ENCODE measurements around the gene PHF12. TPM values are rescaled to one million over a fixed set of nuclear protein-coding genes. Genes with fewer than 3 reads are reported as not detected.

The PHF12 gene
- total RNA-seq, 1 donor from 2014 or later, result 39.8 TPM

DNA sequence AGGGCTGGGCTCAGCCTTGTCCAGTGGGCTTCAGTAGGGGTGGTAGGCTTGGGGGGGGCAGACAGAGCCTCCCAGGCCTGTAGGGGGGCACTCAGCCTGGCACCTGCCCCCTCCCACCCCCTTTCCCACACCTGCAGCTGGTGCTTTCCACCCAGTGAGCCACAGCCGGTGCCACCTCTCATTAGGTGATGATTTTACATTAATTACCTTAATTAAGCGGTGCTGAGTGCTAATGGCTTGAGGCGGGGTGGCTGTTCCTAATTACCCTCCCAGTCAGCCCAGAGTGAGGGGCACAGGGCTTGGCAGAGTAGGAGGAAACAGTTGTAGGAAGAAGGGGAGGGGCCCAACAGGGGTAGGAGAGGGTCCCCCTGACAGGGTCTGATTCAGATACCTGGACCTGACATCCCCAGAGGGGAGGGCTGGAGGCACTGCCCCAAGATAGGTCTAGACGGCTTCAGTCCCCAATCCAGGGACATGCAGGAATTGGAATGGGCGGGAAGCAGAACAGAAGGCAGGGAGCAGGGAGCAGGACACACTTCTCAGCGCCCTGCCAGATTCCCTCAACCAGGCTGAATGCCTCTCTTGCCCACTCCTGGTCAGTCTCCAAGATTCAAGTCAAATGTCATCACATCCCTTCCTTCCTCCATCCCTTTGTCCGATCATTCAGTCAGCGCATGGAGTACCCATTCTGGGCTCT, 26.5 kb upstream of the PHF12 start:
- no peak for DNase-seq (ENCODE audit: extremely low read depth, low read depth, low spot score)

GRCh38 chr17:28975646-28976045, 24.3 kb upstream of the PHF12 start:
- no peak for DNase-seq (ENCODE audit: extremely low read depth, low read depth, low spot score)

GRCh38 chr17:28975031-28975430, 23.7 kb upstream of the PHF12 start:
- no peak for DNase-seq (ENCODE audit: extremely low read depth, low read depth, low spot score)

DNA sequence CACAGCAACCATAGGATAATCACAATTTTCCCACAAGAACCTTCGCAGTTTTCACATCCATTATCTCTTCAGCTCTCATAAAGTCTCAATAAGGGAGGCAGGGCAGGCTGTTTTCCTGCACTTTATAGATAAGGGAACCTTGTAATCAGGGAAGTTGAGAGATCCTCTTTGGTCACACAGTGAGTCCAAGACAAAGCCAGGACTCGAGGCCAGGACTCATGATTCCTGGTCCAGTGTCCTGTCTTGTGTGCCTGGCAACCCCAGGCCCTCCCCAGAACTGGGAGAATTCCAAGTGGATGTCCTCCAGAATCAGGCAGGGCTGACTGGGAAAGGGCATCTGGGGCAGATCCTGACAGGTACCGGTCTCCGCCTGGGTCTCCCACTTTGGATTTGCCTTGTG, 23.1 kb upstream of the PHF12 start:
- DNase-seq (ENCODE audit: extremely low read depth, low read depth, low spot score), result no peak

DNA sequence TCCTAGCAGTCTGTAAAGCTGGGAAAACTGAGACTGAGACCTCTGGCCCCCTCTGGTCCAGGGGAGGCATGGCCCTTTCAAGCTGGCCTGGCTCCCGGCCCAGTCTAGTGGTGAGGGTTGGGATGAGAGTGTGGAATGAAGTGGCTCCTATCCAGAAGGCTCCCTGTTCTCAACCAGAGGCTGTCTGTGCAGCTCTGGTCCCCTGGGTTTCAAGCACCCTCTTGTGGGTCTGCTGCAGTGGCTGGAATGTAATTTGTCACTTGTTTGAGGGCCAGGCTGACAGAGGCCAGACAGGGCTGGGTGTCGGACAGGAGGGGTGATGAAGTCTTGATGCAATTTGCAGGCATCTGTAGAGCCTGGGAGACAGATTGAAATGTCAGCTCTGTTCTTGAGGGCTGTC, 22.1 kb upstream of the PHF12 start:
- no peak for DNase-seq (ENCODE audit: extremely low read depth, low read depth, low spot score)

DNA sequence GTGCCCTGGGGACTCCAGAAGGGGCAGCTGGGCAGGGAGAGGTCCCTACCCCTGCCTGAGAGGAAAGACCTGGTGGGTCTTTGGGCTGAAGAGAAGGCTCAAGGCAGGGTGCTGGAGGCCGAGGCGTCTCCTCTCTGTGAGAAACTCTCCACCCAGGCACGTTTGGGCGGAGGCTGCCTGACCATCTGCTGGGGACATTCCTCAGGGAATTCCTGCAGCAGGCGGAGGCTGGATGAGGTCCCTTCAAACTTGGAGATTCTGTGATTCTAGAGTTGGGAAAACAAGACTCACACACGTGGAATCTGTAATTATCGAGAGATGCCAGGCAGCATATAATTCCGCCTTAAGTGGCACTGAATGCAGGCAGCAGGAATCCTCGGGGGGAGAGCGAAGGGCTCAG, 21.1 kb upstream of the PHF12 start:
- no peak for DNase-seq (ENCODE audit: extremely low read depth, low read depth, low spot score)

DNA sequence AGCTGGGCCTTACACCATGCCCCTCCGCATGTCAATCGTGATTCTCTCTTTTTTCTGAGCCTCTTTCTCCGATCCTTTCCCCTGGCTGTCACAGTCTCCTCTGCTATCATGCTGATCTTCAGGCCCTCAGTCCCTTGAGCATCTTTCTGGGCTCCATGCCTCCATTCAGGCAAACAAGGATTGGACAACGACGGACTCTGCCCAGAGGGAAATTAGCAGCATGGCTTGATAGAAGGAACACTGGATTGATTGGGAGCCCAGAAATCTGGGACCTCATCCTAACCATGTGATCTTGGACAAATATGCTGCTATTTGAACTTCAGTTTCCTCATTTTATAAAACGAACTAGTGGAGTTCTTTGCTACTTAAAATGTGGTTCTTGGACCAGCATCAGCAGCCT, 19.6 kb upstream of the PHF12 start:
- no peak for DNase-seq (ENCODE audit: extremely low read depth, low read depth, low spot score)

- DNase-seq (ENCODE audit: extremely low read depth, low read depth, low spot score), result no peak
Measured at GRCh38 chr17:28969706-28970393, 18.5 kb upstream of the PHF12 start.

DNA sequence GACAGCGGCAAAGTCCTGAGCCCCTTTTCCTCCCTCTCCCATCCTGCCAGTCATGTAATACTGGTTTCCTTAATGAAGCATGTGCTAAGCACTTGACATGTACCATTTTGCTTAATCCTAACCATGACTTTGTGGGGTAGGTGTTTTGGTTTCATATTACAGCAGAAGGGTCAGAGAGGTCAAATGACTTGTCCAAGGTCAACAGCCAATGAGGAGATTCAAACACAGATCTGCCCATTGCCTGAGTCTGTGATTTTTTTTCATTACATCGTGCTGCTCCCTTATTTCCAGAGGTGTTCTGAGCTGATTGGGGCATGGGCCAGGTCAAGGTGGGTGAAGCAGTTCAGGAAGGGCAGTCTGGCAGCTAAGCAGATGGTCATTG, 17.6 kb upstream of the PHF12 start:
- DNase-seq (ENCODE audit: extremely low read depth, low read depth, low spot score), result no peak

DNA sequence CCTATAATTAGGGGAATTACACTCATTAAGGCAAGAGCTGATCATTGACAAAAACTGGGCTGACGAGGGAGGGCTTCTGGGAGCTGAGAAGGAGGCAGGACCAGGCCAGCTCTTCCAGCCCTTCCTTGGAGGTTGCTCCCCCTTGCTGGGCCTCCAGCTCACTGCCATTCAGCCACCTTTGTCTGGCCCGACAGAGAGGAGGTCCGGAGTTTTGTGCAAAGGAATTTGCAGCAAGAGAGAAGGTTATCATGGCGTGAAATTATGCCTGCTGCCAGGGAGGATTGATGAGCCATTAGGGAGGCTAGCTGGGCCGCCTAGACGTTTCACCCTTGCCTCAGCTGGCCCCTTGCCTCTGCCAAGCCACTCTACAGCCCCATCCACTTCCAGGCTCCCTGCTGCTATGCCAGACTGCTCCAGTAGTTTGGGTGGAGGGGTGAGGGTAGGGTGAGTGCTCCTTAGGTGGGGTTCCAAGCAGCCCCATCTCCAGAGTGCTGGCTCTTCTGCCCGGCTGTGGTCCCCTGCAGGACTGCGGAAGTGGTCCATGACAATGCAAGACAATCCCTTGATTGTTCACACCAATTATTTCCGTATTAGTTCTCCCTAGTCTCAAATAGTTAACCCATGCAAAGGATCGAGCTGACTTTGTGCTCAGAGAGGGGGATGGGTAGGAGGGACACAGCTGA, 17.1 kb upstream of the PHF12 start:
- DNase-seq (ENCODE audit: extremely low read depth, low read depth, low spot score), result no peak

GRCh38 chr17:28967221-28968135, 16.2 kb upstream of the PHF12 start:
- no peak for DNase-seq (ENCODE audit: extremely low read depth, low read depth, low spot score)

DNA sequence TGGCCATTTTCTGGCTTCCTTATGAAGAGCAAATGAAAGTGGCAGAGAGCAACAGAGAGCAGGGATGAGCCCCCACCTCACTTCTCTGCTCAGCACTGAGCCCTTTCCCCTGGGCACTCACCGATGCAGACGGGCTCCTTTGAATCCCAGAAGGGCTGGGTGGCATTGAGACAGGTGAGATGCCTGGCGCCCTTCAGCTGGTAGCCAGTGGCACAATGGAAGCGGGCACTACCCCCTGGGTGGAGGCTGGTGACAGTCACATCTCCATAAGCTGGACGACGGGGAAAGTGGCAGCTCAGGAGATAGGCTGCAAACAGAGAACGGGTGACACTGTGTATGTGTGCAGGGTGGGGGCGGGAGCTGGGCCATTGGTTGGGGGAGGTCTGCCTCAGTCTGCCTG, 12.5 kb upstream of the PHF12 start:
- no peak for DNase-seq (ENCODE audit: extremely low read depth, low read depth, low spot score)

- no peak for DNase-seq (ENCODE audit: extremely low read depth, low read depth, low spot score)
Measured at GRCh38 chr17:28963055-28963611, 11.8 kb upstream of the PHF12 start.

GRCh38 chr17:28961391-28961790, 10.1 kb upstream of the PHF12 start:
- DNase-seq (ENCODE audit: extremely low read depth, low read depth, low spot score), result no peak

DNA sequence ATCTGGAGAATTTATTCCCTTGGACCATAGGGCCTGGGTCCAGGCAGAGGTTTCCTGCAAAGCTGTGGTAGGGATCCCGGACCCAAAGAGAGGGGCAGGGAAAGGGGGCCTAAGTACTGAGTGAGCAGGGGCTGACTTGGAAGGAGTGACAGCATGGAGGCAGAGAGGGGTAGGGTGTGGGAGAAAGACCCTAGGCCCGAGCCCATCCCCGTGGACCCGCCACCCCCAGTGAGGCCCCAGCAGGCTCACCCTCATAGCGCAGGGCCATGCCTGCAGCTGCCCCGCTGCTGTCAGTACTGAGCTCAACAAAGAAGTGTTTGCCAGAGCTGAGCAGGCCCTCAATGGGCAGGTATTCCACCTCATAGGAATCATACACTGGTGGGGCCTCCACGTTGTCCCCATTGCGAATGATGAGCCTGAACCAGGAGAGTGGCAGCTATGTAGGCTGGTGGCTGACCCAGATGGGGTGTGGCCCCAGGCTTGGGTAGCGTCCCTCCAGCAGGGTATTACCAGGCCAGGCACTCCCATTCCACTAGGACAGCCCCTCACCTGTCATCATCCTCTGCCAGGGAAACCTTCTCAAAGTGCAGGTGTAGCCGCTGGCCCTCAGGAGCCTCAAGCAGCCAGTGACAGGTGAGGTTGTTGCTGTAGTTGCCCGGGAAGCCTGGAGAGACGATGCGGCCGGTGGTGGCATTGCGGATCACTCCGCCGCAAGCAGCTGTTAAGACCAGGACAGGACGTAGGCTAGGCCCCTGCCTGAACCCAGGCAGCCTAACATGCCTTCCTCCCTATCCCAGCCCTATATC, 9.1 kb upstream of the PHF12 start:
- no peak for DNase-seq (ENCODE audit: extremely low read depth, low read depth, low spot score)

DNA sequence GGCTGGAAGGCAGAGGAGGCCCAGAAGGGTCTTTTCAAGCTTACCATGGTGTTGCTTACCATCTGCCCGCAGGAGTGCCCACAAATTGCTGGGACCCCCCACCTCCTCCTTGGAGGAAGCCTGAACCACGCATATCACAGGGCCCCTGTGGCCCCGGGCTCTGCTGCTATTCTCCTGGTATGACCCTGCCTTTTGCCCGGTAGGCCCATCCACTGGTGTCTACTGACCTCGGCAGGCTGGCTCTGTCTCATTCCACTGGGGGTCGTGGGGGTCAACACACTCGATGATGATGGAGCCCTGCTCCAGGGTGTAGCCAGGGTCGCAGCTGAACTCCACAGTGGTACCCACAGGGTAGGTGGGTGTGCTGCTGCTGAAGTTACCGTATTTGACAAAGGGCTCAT, 8.2 kb upstream of the PHF12 start:
- no peak for DNase-seq (ENCODE audit: extremely low read depth, low read depth, low spot score)

DNA sequence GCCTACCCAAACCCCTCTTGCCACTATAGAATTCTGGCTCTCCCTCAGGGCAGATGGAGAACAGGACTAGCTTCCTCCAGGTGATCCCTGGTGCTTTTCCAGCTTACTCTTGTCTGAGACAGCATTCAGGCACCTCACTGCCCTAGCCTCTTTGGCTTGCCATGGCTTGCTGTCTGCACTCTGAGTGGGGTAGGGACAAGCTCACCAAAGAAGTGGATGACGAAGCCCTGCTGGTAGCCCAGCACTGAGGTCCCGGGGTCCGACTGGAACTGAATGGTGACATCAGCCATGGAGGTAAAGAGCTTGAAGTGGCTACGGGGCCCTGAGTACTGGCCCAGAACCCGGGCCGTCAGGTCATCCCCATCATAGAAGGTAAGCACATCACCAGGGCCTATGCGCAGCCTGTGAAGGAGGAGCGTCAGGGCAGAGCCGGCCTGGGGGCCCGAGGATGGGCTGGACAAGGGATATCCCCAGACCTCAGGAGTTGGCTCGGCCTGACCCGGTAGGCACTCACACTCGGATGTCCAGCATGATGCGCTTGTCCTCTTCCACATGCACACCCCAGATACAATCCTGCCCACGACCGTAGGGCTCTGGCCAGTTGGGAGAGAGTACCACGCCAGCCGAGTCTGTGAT, 7.6 kb upstream of the PHF12 start:
- DNase-seq (ENCODE audit: extremely low read depth, low read depth, low spot score), result no peak

GRCh38 chr17:28957992-28958355, 6.7 kb upstream of the PHF12 start:
- no peak for DNase-seq (ENCODE audit: extremely low read depth, low read depth, low spot score)

- DNase-seq (ENCODE audit: extremely low read depth, low read depth, low spot score), result no peak
Measured at GRCh38 chr17:28957277-28957991, 6.1 kb upstream of the PHF12 start.
